SKM-1 treated with dmso at 0.1 percent for 144 hours (cell line): Measurements from ENCODE around the gene GPR146.

Source experiments
- DNase-seq: peaks from one replicate; lab custom pipeline; 2025; ENCODE audit not compliant: unreplicated experiment; lab: John Stamatoyannopoulos, UW

Gene GPR146

GRCh38 chr7:1041551-1042491 lies 2.5 kb upstream of the GPR146 start:
- DNase-seq = no peak

GRCh38 chr7:1042492-1042833 lies 1.9 kb upstream of the GPR146 start:
- DNase-seq = no peak

- no peak for DNase-seq
Observed at GRCh38 chr7:1043552-1044188, 676 bp upstream of the GPR146 start.

- DNase-seq = no peak
Observed at GRCh38 chr7:1045069-1046063, 1.0 kb downstream of the GPR146 start.

GRCh38 chr7:1046722-1047679 lies 2.7 kb downstream of the GPR146 start:
- no peak for DNase-seq

GRCh38 chr7:1049006-1049741 lies 4.8 kb downstream of the GPR146 start:
- DNase-seq = no peak

GRCh38 chr7:1049801-1050200 lies 5.5 kb downstream of the GPR146 start:
- no peak for DNase-seq

GRCh38 chr7:1050254-1050906 lies 6.0 kb downstream of the GPR146 start:
- DNase-seq = no peak

GRCh38 chr7:1050956-1051690 lies 6.8 kb downstream of the GPR146 start:
- no peak for DNase-seq

GRCh38 chr7:1052031-1052818 lies 7.9 kb downstream of the GPR146 start:
- DNase-seq = no peak

- DNase-seq = no peak
Observed at GRCh38 chr7:1053002-1053411, 8.7 kb downstream of the GPR146 start.

- no peak for DNase-seq
Observed at GRCh38 chr7:1053816-1054370, 9.5 kb downstream of the GPR146 start.

GRCh38 chr7:1054438-1054837 lies 10.1 kb downstream of the GPR146 start:
- no peak for DNase-seq

GRCh38 chr7:1054861-1055450 lies 10.6 kb downstream of the GPR146 start:
- no peak for DNase-seq

- no peak for DNase-seq
Observed at GRCh38 chr7:1055491-1055955, 11.2 kb downstream of the GPR146 start.

- no peak for DNase-seq
Observed at GRCh38 chr7:1055956-1056784, 11.8 kb downstream of the GPR146 start.
